Measurements from ENCODE around the gene CENPT. TPM values are rescaled to one million over a fixed set of nuclear protein-coding genes. Genes with fewer than 3 reads are reported as not detected.

The CENPT gene
- total and polyA plus RNA-seq, 2 donors (not counting 3 experiments of a cell fraction or from before 2014, with no cell fraction given), result 60.3 to 61.3 TPM

- Histone ChIP-seq H3K27ac (ENCODE audit: insufficient read depth, low read depth, low read length) (no peak overlapping the region), H3K4me2 (ENCODE audit: insufficient read depth, low read length) (no peak overlapping the region), H3K9me3 (replicated peaks; ENCODE audit: control insufficient read depth, insufficient read depth, low read length) (no peaks in the 10 kb centered on the region), H3K79me2 (ENCODE audit: control insufficient read depth, insufficient read depth, low read length) (peaks cover 26% of the 10 kb centered on the region), H3K9ac (replicated peaks; ENCODE audit: extremely low read depth, insufficient read depth, low read length) (no peak overlapping the region), H3K27me3 (ENCODE audit: control insufficient read depth in 2 of 2, insufficient read depth in 2 of 2, low read length in 2 of 2) (no peaks in the 10 kb centered on the region), H3K4me3 (replicated peaks in 1 of 3; ENCODE audit: insufficient read depth in 1 of 3, low read depth in 1 of 3, low read length in 3 of 3) (no peak overlapping the region), H3K4me1 (ENCODE audit: control insufficient read depth, extremely low read depth, insufficient read depth, low read length) (peaks cover 15% of the 10 kb centered on the region), H2AFZ (ENCODE audit: low read depth, low read length) (no peak overlapping the region), H3K9me1 (replicated peaks; ENCODE audit: control insufficient read depth, extremely low read depth, insufficient read depth, low read length) (no peaks in the 10 kb centered on the region), H4K20me1 (replicated peaks; ENCODE audit: control insufficient read depth, extremely low read depth, insufficient read depth, low read length) (no peaks in the 10 kb centered on the region), H3K36me3 (ENCODE audit: control insufficient read depth in 2 of 2, extremely low read depth in 1 of 2, insufficient read depth in 2 of 2, low read length in 2 of 2) (peaks cover 18 to 31% of the 10 kb centered on the region in 2 experiments)
- DNase-seq (ENCODE audit: low read depth, low spot score) (no peak), FAIRE-seq (no peak)
- no TSS peak for BruUV-seq (replicated peaks)
- intact Hi-C loops (cut with micrococcal nuclease) (no loop called here), dilution Hi-C loops (cut with MboI; ENCODE audit: extremely low pct_ligation_motif_present, low sequenced_read_pairs) (no loop called here)
- TF ChIP-seq FOS (IDR thresholded peaks at IDR 0.05; ENCODE audit: borderline replicate concordance, insufficient read depth, low read length), result no peak
- no peak for TF ChIP-seq GATA2 (IDR thresholded peaks at IDR 0.05; ENCODE audit: insufficient read depth, insufficient read length, low read depth, low read length)
- no peak for TF ChIP-seq POLR2AphosphoS5 (IDR thresholded peaks at IDR 0.05; ENCODE audit: insufficient read depth, low read depth, low read length)
- TF ChIP-seq MAX (IDR thresholded peaks at IDR 0.05; ENCODE audit: insufficient read depth, insufficient read length), result no peak
- TF ChIP-seq MYC (IDR thresholded peaks at IDR 0.05; ENCODE audit: low read depth, low read length), result no peak
- no peak for TF ChIP-seq POLR2A (IDR thresholded peaks at IDR 0.05; ENCODE audit: low read depth, low read length)
- no peak for TF ChIP-seq EZH2 (IDR thresholded peaks at IDR 0.05; ENCODE audit: borderline replicate concordance, low read depth, low read length, severe bottlenecking)
- no peak for TF ChIP-seq JUN (IDR thresholded peaks at IDR 0.05; ENCODE audit: borderline replicate concordance, insufficient read depth, insufficient read length, low read depth)
- TF ChIP-seq CTCF (IDR thresholded peaks at IDR 0.05; ENCODE audit: extremely low read depth in 1 of 2, insufficient read depth in 1 of 2, low read depth in 1 of 2, low read length in 2 of 2), result no peak
- ChIA-PET CTCF (interaction anchor here (1.1 kb wide), 1 partner anchor 53 kb away, joined by 3 read pairs; no protein-coding TSS in a partner anchor), POLR2A (no interaction called here)
Observed at GRCh38 chr16:67869653-67870052, 22.2 kb upstream of the CENPT start.
